Mesenchymal stem cell (in vitro differentiated cells and primary cell): Measurements from ENCODE around the gene ITIH4.

ENCODE experiments used
- DNase-seq: peaks from one replicate; pipeline ENCODE4 v3.0.0-alpha.2; 2013
- H2AFZ ChIP-seq: one replicate; pipeline ENCODE4 v1.6.1; 2013; ENCODE audit warnings: low read depth, mild to moderate bottlenecking, control low read depth, inconsistent platforms, low read length, moderate library complexity
- H2AK5ac ChIP-seq: 2 replicates; pipeline ENCODE4 v1.6.1; 2013; ENCODE audit warnings: low read length, moderate library complexity, mild to moderate bottlenecking, inconsistent platforms; ENCODE audit not compliant: severe bottlenecking
- H2BK120ac ChIP-seq: one replicate; pipeline ENCODE4 v1.6.1; 2013; ENCODE audit warnings: low read depth, mild to moderate bottlenecking, inconsistent platforms, low read length, moderate library complexity
- H2BK12ac ChIP-seq, 2 experiments: one replicate each; pipeline ENCODE4 v1.6.1; 2013; ENCODE audit warnings: inconsistent platforms in 2 of 2, low read length in 2 of 2, mild to moderate bottlenecking in 2 of 2, moderate library complexity in 2 of 2, control low read depth in 1 of 2
- H2BK15ac ChIP-seq: one replicate; pipeline ENCODE4 v1.6.1; 2013; ENCODE audit warnings: mild to moderate bottlenecking, low read depth, inconsistent platforms; ENCODE audit not compliant: poor library complexity, severe bottlenecking
- H2BK5ac ChIP-seq: 2 replicates; pipeline ENCODE4 v1.6.1; 2013; ENCODE audit warnings: low read depth, mild to moderate bottlenecking, low read length, control low read depth, inconsistent platforms; ENCODE audit not compliant: poor library complexity, severe bottlenecking
- H3K14ac ChIP-seq, 2 experiments: one replicate each; pipeline ENCODE4 v1.6.1; 2013; ENCODE audit warnings: inconsistent platforms in 2 of 2, low read length in 2 of 2, control low read depth in 1 of 2, mild to moderate bottlenecking in 1 of 2, moderate library complexity in 1 of 2
- H3K18ac ChIP-seq, 2 experiments: one replicate each; pipeline ENCODE4 v1.6.1; 2013; ENCODE audit warnings: inconsistent platforms in 2 of 2, low read length in 2 of 2, control low read depth in 1 of 2, low read depth in 1 of 2, mild to moderate bottlenecking in 1 of 2
- H3K23ac ChIP-seq, 2 experiments: one replicate each; pipeline ENCODE4 v1.6.1; 2013; ENCODE audit warnings: inconsistent platforms in 2 of 2, low read length in 2 of 2, mild to moderate bottlenecking in 2 of 2, moderate library complexity in 2 of 2, control low read depth in 1 of 2
- H3K27ac ChIP-seq: 2 replicates; pipeline ENCODE4 v1.5.1; 2013; ENCODE audit warnings: mild to moderate bottlenecking, moderate library complexity, low read length, control low read depth, inconsistent platforms; ENCODE audit not compliant: poor library complexity, severe bottlenecking
- H3K27me3 ChIP-seq, 2 experiments: 2 replicates each; pipeline versions ENCODE4 v1.6.1 to v1.7.0; 2013; ENCODE audit warnings: low read length in 2 of 2, mild to moderate bottlenecking in 2 of 2, moderate library complexity in 2 of 2, control low read depth in 1 of 2, inconsistent platforms in 1 of 2; ENCODE audit not compliant: control insufficient read depth in 1 of 2, insufficient read depth in 1 of 2
- H3K36me3 ChIP-seq, 2 experiments: 2 replicates each; pipeline versions ENCODE4 v1.6.1 to v1.7.0; 2013; ENCODE audit warnings: low read length in 2 of 2, control low read depth in 1 of 2, inconsistent platforms in 1 of 2, low read depth in 1 of 2, mild to moderate bottlenecking in 1 of 2; ENCODE audit not compliant: insufficient read depth in 2 of 2, control insufficient read depth in 1 of 2
- H3K4ac ChIP-seq, 2 experiments: one replicate each; pipeline ENCODE4 v1.6.1; 2013; ENCODE audit warnings: inconsistent platforms in 2 of 2, low read length in 2 of 2, mild to moderate bottlenecking in 2 of 2, moderate library complexity in 2 of 2, control low read depth in 1 of 2, low read depth in 1 of 2
- H3K4me1 ChIP-seq: 2 replicates; pipeline ENCODE4 v1.6.1; 2013; ENCODE audit warnings: low read depth, low read length, control low read depth; ENCODE audit not compliant: control insufficient read depth, insufficient read depth
- H3K4me2 ChIP-seq: 2 replicates; pipeline ENCODE4 v1.6.1; 2013; ENCODE audit warnings: low read length, mild to moderate bottlenecking, inconsistent platforms; ENCODE audit not compliant: poor library complexity, severe bottlenecking
- H3K4me3 ChIP-seq, 2 experiments: 2 replicates each; pipeline versions ENCODE4 v1.5.1 to v1.7.0; 2013; ENCODE audit warnings: low read length in 2 of 2, mild to moderate bottlenecking in 2 of 2, control low read depth in 1 of 2, low read depth in 1 of 2; ENCODE audit not compliant: insufficient read depth in 1 of 2
- H3K79me1 ChIP-seq: replicated peaks from 2 replicates; pipeline ENCODE4 v1.6.1; 2013; ENCODE audit warnings: mild to moderate bottlenecking, control low read depth, low read length, inconsistent platforms; ENCODE audit not compliant: poor library complexity, severe bottlenecking
- H3K9ac ChIP-seq: 2 replicates; pipeline ENCODE4 v1.7.0; 2013; ENCODE audit warnings: mild to moderate bottlenecking, low read length, moderate library complexity
- H3K9me3 ChIP-seq: 2 replicates; pipeline ENCODE4 v1.7.0; 2013; ENCODE audit warnings: mild to moderate bottlenecking, low read length; ENCODE audit not compliant: control insufficient read depth
- H4K8ac ChIP-seq: one replicate; pipeline ENCODE4 v1.6.1; 2013; ENCODE audit warnings: inconsistent platforms, mild to moderate bottlenecking, low read length, moderate library complexity
- H4K91ac ChIP-seq: one replicate; pipeline ENCODE4 v1.6.1; 2013; ENCODE audit warnings: mild to moderate bottlenecking, low read length, inconsistent platforms
- WGBS: methylation state at CpG from one replicate; pipeline ENCODE4 v1.1.7; 2013; ENCODE audit warnings: mixed read lengths; 5-methylcytosine and 5-hydroxymethylcytosine counted together

ITIH4 gene

DNA sequence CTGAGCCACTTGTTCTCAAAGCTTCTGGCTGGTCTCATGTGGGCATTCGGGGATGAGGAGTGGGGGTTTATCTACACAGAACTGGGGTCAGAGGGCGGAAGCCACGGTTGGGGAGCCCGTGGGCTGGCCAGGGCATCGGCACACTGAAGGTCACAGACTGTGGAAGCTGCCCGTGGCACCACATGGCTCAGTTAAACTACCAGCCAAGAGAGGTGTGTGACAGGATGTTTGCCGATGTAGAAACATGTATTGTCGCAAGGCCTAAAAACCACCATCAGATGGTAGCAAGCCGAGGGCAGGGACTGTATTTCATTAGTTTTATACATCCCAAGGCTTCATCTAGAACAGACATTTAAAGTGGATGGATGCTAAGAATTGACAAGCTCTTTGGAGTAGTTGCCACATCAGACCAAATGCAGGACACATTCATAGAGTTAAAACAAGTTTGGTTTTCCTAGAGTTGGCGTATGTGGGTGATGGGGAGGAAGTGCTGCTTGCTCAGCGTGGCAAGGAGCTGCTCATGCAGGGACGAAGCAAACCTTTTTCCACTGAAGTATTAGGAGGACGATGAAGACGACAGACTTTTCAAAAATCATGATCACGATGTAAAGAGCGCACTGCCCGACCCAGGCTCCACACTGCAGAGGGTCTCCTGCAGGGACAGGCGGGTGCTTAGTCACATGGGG is 14.0 kb upstream of the ITIH4 start:
- Histone ChIP-seq H3K23ac (no peak overlapping the region), H3K79me1 (no peaks in the 10 kb centered on the region), H3K36me3 (peaks cover 43 to 60% of the 10 kb centered on the region in 2 experiments), H3K4ac (no peak overlapping the region), H3K9me3 (no peaks in the 10 kb centered on the region), H3K9ac (no peak overlapping the region), H2AK5ac (no peak overlapping the region), H2BK120ac (no peak overlapping the region), H3K27ac (no peak overlapping the region), H2BK5ac (no peak overlapping the region), H3K4me2 (no peak overlapping the region), H3K14ac (no peak overlapping the region), H2BK12ac (no peak overlapping the region), H2BK15ac (no peak overlapping the region), H3K4me1 (peaks cover 9% of the 10 kb centered on the region), H3K18ac (no peak overlapping the region), H3K27me3 (no peaks in the 10 kb centered on the region), H3K4me3 (no peak overlapping the region), H4K91ac (no peak overlapping the region), H4K8ac (no peak overlapping the region), H2AFZ (no peak overlapping the region)
- DNase-seq = no peak
- WGBS = 97% methylated on average over 17 of the region's 18 CpGs

DNA sequence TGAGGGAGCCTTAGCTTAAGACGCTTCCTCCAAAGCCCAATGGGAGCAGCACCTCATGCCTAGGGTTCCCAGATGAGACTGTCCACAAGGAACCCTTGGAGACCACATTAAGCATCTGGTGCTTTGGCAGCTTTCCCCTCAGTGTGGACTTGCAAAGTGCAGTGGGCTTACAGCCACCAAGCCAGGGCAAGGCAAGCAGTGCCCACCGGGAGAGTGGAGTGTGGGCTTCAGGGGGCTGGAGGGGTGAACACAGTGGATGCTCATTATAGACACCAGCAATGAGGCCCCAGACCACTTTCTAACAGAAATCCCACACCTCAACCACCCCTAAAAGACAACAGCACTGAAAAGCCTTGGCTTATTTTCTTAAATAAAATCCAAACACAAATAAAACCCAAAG is 13.4 kb upstream of the ITIH4 start:
- Histone ChIP-seq H4K8ac (no peak overlapping the region), H2BK120ac (no peak overlapping the region), H3K4me2 (no peak overlapping the region), H2BK15ac (no peak overlapping the region), H2AFZ (no peak overlapping the region), H3K4ac (no peak overlapping the region), H4K91ac (no peak overlapping the region), H3K4me1 (peaks cover 9% of the 10 kb centered on the region), H3K27ac (no peak overlapping the region), H3K4me3 (no peak overlapping the region), H3K23ac (no peak overlapping the region), H3K36me3 (peaks cover 42 to 59% of the 10 kb centered on the region in 2 experiments), H3K18ac (no peak overlapping the region), H3K9me3 (no peaks in the 10 kb centered on the region), H3K27me3 (no peaks in the 10 kb centered on the region), H2BK12ac (no peak overlapping the region), H3K14ac (no peak overlapping the region), H3K79me1 (no peaks in the 10 kb centered on the region), H2BK5ac (no peak overlapping the region), H3K9ac (no peak overlapping the region), H2AK5ac (no peak overlapping the region)
- WGBS = 95% methylated on average over 2 of the region's 2 CpGs
- DNase-seq = no peak

DNA sequence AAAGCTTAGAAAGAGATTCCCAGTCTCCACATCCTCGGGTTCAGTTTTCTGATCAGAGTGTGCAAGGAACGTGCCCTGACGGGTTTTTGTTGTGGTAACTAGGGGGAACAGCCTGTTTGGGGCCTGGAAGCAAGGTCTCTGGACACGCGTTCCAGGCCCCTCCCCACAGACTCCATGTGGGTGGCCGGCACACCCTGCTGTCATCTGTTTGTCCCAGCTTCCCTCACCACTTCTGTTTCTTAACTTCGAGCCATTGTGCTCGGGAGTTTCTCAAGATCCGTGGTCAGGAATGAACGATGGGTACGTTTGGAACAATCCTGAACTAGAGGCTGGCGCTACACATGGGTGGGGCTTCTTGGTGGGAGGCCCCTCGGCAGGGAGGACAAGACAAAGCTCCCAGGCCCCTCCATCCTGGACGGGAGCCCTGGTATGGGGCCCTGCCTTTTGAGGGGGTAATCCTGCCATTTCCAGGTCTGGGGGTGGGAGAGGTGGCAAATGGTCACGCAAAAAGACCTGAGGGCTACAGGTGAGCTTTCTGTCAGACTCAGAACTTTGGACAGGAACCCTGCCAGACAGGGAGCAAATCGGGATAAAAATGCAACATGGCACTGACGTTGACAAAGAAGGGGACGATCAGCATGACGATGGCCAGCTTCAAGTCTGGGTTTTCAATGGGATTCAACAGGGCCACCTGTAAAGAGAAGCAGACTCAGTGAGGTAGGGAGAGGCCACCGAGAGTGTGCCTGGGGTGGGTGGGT is 12.8 kb upstream of the ITIH4 start:
- no peak overlapping the region for H3K27ac ChIP-seq
- H2AFZ ChIP-seq = no peak overlapping the region
- H3K27me3 ChIP-seq = no peaks in the 10 kb centered on the region
- H3K36me3 ChIP-seq = peaks cover 43 to 63% of the 10 kb centered on the region in 2 experiments
- H3K79me1 ChIP-seq = no peaks in the 10 kb centered on the region
- no peak overlapping the region for H3K4me2 ChIP-seq
- H3K9ac ChIP-seq = no peak overlapping the region
- H2BK12ac ChIP-seq = no peak overlapping the region
- no peak overlapping the region for H4K91ac ChIP-seq
- H3K14ac ChIP-seq = no peak overlapping the region
- H4K8ac ChIP-seq = no peak overlapping the region
- H3K23ac ChIP-seq = no peak overlapping the region
- no peaks in the 10 kb centered on the region for H3K9me3 ChIP-seq
- peaks cover 9% of the 10 kb centered on the region for H3K4me1 ChIP-seq
- no peak overlapping the region for H2BK5ac ChIP-seq
- no peak overlapping the region for H3K18ac ChIP-seq
- no peak overlapping the region for H3K4ac ChIP-seq
- no peak for DNase-seq
- H2BK120ac ChIP-seq = no peak overlapping the region
- H2BK15ac ChIP-seq = no peak overlapping the region
- 89% methylated on average over 20 of the region's 20 CpGs for WGBS
- no peak overlapping the region for H2AK5ac ChIP-seq
- H3K4me3 ChIP-seq = no peak overlapping the region

DNA sequence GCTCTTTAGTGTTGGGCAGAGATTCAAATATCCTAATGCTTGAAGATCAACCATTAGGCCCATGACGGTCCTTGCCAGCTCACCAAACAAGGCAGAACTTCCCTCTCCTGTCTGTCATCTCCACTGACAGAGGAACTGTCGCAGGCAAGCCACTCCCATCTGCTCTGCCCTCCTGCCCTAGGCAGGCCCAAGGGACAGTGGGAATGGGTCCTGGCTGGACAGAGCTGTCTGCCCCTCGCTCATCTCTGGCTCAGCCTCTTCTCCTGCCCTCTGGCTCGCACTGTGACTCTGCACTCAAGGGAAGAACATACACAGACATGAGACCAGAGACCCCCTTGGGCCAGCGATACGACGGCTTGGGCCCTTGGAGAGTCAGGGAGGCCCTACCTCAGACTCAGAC is 12.0 kb upstream of the ITIH4 start:
- Histone ChIP-seq H3K4me3 (no peak overlapping the region), H4K91ac (no peak overlapping the region), H3K36me3 (peaks cover 40 to 62% of the 10 kb centered on the region in 2 experiments), H3K27ac (no peak overlapping the region), H3K23ac (no peak overlapping the region), H4K8ac (no peak overlapping the region), H2BK5ac (no peak overlapping the region), H2BK12ac (no peak overlapping the region), H3K79me1 (no peaks in the 10 kb centered on the region), H3K4me1 (peaks cover 9% of the 10 kb centered on the region), H2BK120ac (no peak overlapping the region), H3K4ac (no peak overlapping the region), H3K14ac (no peak overlapping the region), H3K27me3 (no peaks in the 10 kb centered on the region), H3K4me2 (no peak overlapping the region), H3K9ac (no peak overlapping the region), H3K9me3 (no peaks in the 10 kb centered on the region), H2AFZ (no peak overlapping the region), H3K18ac (no peak overlapping the region), H2BK15ac (no peak overlapping the region), H2AK5ac (no peak overlapping the region)
- WGBS = 83% methylated on average over 7 of the region's 7 CpGs
- no peak for DNase-seq
